RWPE2 (cell line): ENCODE results near the gene SDR9C7.
"Not testable (repeated sequence)": the region's sequence is repeated elsewhere in the genome, so short reads cannot be mapped to it uniquely, and the experiment has no call there.

Source experiments
- ATAC-seq: fragments of 200-7000 bp; cut with Tn5 transposase; 3 replicates; pipeline ENCODE4 v1.9.1; 2021; ENCODE audit warnings: low read depth
- DNase-seq: peaks from one replicate; pipeline ENCODE4 v3.0.0-alpha.2; 2020; ENCODE audit warnings: low spot score
- H3K27ac ChIP-seq: fragments of 450-650 bp; 2 replicates; pipeline ENCODE4 v1.5.1; 2017; ENCODE audit warnings: mild to moderate bottlenecking; ENCODE audit not compliant: poor library complexity, severe bottlenecking
- H3K27me3 ChIP-seq: fragments of 250-450 bp; sonication (Bioruptor Pico); 2 replicates; pipeline ENCODE4 v1.5.1; 2021; ENCODE audit warnings: mild to moderate bottlenecking, moderate library complexity; ENCODE audit not compliant: insufficient read depth, poor library complexity, severe bottlenecking
- H3K36me3 ChIP-seq: fragments of 250-450 bp; sonication (Bioruptor Pico); 2 replicates; pipeline ENCODE4 v1.5.1; 2020; ENCODE audit warnings: low read depth, mild to moderate bottlenecking, moderate library complexity
- H3K4me1 ChIP-seq: fragments of 250-450 bp; sonication (Bioruptor Pico); 2 replicates; pipeline ENCODE4 v1.5.1; 2021; ENCODE audit warnings: mild to moderate bottlenecking, moderate library complexity; ENCODE audit not compliant: insufficient read depth, poor library complexity, severe bottlenecking
- H3K4me3 ChIP-seq: fragments of 250-450 bp; sonication (Bioruptor Pico); 2 replicates; pipeline ENCODE4 v1.5.1; 2021; ENCODE audit warnings: mild to moderate bottlenecking, moderate library complexity; ENCODE audit not compliant: severe bottlenecking
- H3K9me3 ChIP-seq: fragments of 250-450 bp; sonication (Bioruptor Pico); 2 replicates; pipeline ENCODE4 v1.5.1; 2021; ENCODE audit warnings: mild to moderate bottlenecking, moderate library complexity; ENCODE audit not compliant: severe bottlenecking
- CTCF ChIP-seq: fragments of 450-650 bp; IDR thresholded peaks from one replicate; pipeline ENCODE4 v1.5.1; 2017; ENCODE audit warnings: mild to moderate bottlenecking, moderate library complexity; ENCODE audit not compliant: poor library complexity, severe bottlenecking

The SDR9C7 gene

GRCh38 chr12:56886319-56886718, 47.9 kb downstream of the SDR9C7 start:
- Histone ChIP-seq H3K27ac (no peak overlapping the region), H3K9me3 (no peaks in the 10 kb centered on the region)
- no peak for DNase-seq

GRCh38 chr12:56885316-56885715, 48.9 kb downstream of the SDR9C7 start:
- Histone ChIP-seq H3K27me3 (no peaks in the 10 kb centered on the region), H3K4me3 (no peak overlapping the region), H3K4me1 (no peaks in the 10 kb centered on the region), H3K27ac (no peak overlapping the region), H3K36me3 (no peaks in the 10 kb centered on the region), H3K9me3 (peaks cover 2% of the 10 kb centered on the region)
- ATAC-seq, result no peak
- no peak for DNase-seq
- no peak for TF ChIP-seq CTCF

More at GRCh38 chr12:56886319-56886718, 47.9 kb downstream of the SDR9C7 start:
- no peak for ATAC-seq
- no peak overlapping the region for H3K4me3 ChIP-seq
- no peaks in the 10 kb centered on the region for H3K36me3 ChIP-seq
- no peaks in the 10 kb centered on the region for H3K27me3 ChIP-seq
- H3K4me1 ChIP-seq, result no peaks in the 10 kb centered on the region
- no peak for TF ChIP-seq CTCF

GRCh38 chr12:56884421-56884820, 49.8 kb downstream of the SDR9C7 start:
- TF ChIP-seq CTCF, result no peak
- H3K27me3 ChIP-seq, result no peaks in the 10 kb centered on the region
- no peak overlapping the region for H3K27ac ChIP-seq
- no peaks in the 10 kb centered on the region for H3K4me1 ChIP-seq
- H3K4me3 ChIP-seq, result no peak overlapping the region
- ATAC-seq, result no peak
- H3K9me3 ChIP-seq, result peaks cover 2% of the 10 kb centered on the region
- H3K36me3 ChIP-seq, result no peaks in the 10 kb centered on the region
- DNase-seq, result no peak

DNA sequence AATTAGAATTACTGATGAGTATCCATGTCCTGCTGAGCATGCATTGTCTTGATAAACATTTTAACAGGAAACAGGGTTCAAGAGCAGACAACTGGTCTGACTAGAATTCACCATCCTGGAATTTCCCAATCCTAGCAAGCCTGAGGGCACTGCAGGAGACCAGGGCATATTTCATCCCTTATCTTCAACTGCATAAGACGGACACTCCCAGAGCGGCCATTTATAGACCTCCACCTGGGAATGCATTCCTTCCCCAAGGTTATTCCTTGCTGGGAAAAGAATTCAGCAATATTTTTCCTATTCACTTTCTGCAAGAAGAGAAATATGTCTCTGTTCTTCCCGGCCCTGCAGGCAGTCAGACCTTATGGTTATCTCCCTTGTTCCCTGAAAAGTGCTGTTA, 51.8 kb downstream of the SDR9C7 start:
- H3K4me3 ChIP-seq, H3K9me3 ChIP-seq, DNase-seq, H3K27ac ChIP-seq, H3K27me3 ChIP-seq, H3K4me1 ChIP-seq, H3K36me3 ChIP-seq, ATAC-seq: not testable (repeated sequence)

DNA sequence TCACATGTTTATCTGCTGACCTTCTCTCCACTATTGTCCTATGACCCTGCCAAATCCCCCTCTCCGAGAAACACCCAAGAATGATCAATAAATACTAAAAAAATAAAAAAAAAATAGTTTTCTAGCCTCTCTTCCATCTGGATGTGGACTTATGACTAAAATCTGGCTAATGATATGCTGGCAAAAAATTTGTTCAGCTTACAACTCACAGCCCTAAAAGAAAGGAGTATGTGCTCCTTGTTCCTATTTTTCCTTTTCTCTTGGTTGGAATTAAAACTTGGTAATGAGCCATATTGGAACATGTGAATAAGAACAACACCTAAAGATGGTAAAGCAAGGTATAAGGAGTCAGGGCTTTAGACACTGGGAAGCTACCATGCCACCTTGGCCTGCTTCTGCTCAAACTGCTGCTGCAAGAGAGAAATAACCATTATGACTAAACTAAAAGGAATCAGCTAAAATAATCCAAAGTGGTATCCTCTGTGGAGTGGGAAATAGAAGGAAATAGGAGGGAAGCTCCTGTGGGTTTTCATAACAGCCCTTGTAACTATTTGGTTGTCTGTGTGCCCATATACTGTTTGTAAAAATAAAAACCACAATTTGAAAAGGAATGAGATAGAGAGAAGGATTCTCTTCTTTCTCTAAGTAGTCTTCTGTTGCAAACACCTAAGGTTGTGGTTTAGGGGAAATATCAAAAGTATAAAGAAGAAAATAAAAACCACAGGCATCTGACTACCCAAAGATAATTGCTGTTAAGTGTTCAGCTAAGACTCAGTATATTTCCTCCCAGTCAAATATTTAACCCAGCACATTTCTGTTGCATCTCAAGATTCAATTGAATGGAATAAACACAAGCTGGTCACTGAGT, 53.8 kb downstream of the SDR9C7 start:
- H3K9me3 ChIP-seq, result peaks cover 2% of the 10 kb centered on the region
- TF ChIP-seq CTCF, result no peak

DNA sequence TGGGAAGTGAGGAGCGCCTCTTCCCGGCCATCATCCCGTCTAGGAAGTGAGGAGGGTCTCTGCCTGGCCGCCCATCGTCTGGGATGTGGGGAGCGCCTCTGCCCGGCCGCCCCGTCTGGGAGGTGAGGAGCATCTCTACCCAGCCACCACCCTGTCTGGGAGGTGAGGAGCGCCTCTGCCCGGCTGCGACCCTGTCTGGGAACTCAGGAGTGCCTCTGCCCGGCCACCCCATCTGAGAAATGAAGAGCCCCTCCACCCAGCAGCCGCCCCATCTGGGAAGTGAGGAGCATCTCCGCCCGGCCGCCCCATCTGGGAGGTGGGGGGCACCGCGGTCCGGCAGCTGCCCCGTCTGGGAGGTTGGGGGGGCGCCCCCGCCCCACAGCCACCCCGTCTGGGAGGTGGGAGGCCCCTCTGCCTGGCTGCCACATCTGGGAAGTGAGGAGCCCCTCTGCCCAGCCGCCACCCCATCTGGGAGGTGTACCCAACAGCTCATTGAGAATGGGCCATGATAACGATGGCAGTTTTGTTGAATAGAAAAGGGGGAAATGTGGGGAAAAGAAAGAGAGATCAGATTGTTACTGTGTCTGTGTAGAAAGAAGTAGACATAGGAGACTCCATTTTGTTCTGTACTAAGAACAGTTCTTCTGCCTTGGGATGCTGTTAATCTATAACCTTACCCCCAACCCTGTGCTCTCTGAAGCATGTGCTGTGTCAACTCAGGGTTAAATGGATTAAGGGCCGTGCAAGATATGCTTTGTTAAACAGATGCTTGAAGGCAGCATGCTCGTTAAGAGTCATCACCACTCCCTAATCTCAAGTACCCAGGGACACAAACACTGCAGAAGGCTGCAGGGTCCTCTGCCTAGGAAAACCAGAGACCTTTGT, 54.7 kb downstream of the SDR9C7 start:
- H3K36me3 ChIP-seq, H3K27me3 ChIP-seq, DNase-seq, H3K27ac ChIP-seq, H3K4me1 ChIP-seq, H3K4me3 ChIP-seq, ATAC-seq, H3K9me3 ChIP-seq: not testable (repeated sequence)

More for the DNA sequence above, 53.8 kb downstream of the SDR9C7 start:
- Histone ChIP-seq H3K27me3 (no peaks in the 10 kb centered on the region), H3K4me3 (no peak overlapping the region), H3K36me3 (no peaks in the 10 kb centered on the region), H3K27ac (no peak overlapping the region), H3K4me1 (no peaks in the 10 kb centered on the region)
- DNase-seq (no peak), ATAC-seq (no peak)
